Right lobe of liver (tissue), 4 donors: Measurements from ENCODE around the gene TFEC.

Experiments used
- POLR2A ChIP-seq: fragments of 450-650 bp; IDR thresholded peaks from one replicate; pipeline ENCODE4 v1.6.1; 2017; ENCODE audit warnings: antibody characterized with exemption, mild to moderate bottlenecking
- TF ChIP-seq, protein P1 (sequence below), 4 donors: fragments of 200-600 bp in 3 of 4; fragments of 450-650 bp in 1 of 4; IDR thresholded peaks; one replicate each; pipeline versions ENCODE4 v1.5.1 to v1.8.0; 2016 to 2022; ENCODE audit warnings: antibody characterized with exemption in 4 of 4, mild to moderate bottlenecking in 2 of 4
- donor health status: DM: no; HTN: no; CAD: no.
- donor health status: DM: no; HTN: no; CAD: no.
- donor health status: DM: no; HTN: yes; CAD: no.

DNA sequence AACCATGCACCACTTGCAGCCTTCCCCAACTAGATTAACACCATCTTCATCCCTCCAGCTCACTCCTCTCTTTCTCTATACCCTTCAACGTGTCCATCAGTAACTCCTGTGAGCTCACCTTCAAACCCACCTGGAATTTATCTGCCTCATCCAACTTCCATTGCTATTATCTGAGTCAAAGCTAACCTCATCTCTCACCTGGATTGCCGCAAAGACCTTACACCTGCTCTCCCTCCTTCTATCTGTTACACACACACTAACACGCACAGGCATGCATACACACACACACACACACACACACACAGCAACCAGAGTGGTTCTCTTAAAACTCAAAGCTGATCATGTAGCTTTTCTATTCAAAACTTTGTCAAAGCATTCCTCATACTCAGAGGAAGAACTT, 3.8 kb upstream of the TFEC start:
- TF ChIP-seq, protein P1, sequence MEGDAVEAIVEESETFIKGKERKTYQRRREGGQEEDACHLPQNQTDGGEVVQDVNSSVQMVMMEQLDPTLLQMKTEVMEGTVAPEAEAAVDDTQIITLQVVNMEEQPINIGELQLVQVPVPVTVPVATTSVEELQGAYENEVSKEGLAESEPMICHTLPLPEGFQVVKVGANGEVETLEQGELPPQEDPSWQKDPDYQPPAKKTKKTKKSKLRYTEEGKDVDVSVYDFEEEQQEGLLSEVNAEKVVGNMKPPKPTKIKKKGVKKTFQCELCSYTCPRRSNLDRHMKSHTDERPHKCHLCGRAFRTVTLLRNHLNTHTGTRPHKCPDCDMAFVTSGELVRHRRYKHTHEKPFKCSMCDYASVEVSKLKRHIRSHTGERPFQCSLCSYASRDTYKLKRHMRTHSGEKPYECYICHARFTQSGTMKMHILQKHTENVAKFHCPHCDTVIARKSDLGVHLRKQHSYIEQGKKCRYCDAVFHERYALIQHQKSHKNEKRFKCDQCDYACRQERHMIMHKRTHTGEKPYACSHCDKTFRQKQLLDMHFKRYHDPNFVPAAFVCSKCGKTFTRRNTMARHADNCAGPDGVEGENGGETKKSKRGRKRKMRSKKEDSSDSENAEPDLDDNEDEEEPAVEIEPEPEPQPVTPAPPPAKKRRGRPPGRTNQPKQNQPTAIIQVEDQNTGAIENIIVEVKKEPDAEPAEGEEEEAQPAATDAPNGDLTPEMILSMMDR (IDR thresholded peaks at IDR 0.05), result no peak
- no peak for TF ChIP-seq POLR2A
